Lower leg skin (tissue), 3 donors: ENCODE data around the gene FBXO5.

ENCODE experiments used
- POLR2A ChIP-seq, 2 donors: fragments of 450-650 bp; IDR thresholded peaks; one replicate each; pipeline ENCODE4 v1.6.1; 2016 to 2017; ENCODE audit warnings: antibody characterized with exemption in 2 of 2, mild to moderate bottlenecking in 1 of 2, moderate library complexity in 1 of 2
- TF ChIP-seq, protein P1 (sequence below), 3 donors: fragments of 450-650 bp; IDR thresholded peaks; one replicate each; pipeline ENCODE4 v1.5.1; 2016; ENCODE audit warnings: antibody characterized with exemption in 3 of 3, mild to moderate bottlenecking in 3 of 3, moderate library complexity in 2 of 3

DNA sequence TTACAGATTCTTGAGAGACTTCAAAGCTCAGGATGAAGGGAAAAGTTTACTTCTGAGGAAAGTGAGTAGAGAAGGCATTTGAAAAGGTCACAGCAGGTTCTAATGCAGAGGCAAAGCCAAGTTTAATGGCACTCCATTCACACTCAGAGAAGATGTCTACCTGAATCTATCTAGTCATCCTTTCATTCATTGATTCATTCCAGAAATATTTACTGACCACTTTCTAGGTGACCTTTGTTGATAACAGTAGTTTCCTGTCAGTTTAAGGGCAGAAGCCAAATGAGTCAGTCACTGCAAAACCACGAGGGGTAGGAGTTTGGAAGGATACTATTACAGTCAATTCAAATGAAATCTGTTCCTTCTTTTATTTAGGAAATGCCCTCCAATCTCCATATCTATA lies 30.8 kb downstream of the FBXO5 start:
- TF ChIP-seq, protein P1, sequence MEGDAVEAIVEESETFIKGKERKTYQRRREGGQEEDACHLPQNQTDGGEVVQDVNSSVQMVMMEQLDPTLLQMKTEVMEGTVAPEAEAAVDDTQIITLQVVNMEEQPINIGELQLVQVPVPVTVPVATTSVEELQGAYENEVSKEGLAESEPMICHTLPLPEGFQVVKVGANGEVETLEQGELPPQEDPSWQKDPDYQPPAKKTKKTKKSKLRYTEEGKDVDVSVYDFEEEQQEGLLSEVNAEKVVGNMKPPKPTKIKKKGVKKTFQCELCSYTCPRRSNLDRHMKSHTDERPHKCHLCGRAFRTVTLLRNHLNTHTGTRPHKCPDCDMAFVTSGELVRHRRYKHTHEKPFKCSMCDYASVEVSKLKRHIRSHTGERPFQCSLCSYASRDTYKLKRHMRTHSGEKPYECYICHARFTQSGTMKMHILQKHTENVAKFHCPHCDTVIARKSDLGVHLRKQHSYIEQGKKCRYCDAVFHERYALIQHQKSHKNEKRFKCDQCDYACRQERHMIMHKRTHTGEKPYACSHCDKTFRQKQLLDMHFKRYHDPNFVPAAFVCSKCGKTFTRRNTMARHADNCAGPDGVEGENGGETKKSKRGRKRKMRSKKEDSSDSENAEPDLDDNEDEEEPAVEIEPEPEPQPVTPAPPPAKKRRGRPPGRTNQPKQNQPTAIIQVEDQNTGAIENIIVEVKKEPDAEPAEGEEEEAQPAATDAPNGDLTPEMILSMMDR (IDR thresholded peaks at IDR 0.05): no peak
- no peak for TF ChIP-seq POLR2A (IDR thresholded peaks at IDR 0.05)
